ENCODE results near the gene CHST4.

The CHST4 gene

GRCh38 chr16:71526111-71526631 lies at the start of gene CHST4:
TSS of gene CHST4 (plus strand) at chr16:71526426. CDS start at chr16:71536678, 10,252 bp downstream.
- peak; percentile 77 for DNase-seq (ENCODE audit: low read depth)
- TF ChIP-seq, protein P1, sequence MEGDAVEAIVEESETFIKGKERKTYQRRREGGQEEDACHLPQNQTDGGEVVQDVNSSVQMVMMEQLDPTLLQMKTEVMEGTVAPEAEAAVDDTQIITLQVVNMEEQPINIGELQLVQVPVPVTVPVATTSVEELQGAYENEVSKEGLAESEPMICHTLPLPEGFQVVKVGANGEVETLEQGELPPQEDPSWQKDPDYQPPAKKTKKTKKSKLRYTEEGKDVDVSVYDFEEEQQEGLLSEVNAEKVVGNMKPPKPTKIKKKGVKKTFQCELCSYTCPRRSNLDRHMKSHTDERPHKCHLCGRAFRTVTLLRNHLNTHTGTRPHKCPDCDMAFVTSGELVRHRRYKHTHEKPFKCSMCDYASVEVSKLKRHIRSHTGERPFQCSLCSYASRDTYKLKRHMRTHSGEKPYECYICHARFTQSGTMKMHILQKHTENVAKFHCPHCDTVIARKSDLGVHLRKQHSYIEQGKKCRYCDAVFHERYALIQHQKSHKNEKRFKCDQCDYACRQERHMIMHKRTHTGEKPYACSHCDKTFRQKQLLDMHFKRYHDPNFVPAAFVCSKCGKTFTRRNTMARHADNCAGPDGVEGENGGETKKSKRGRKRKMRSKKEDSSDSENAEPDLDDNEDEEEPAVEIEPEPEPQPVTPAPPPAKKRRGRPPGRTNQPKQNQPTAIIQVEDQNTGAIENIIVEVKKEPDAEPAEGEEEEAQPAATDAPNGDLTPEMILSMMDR (IDR thresholded peaks at IDR 0.05; ENCODE audit: insufficient read depth, low read depth, low read length, missing control alignments), result no peak
- no peak within 1 kb of the TSS for H3K4me3 ChIP-seq (ENCODE audit: low read length)

- no peak for DNase-seq (ENCODE audit: low read depth)
- no peak overlapping the region for H3K4me3 ChIP-seq (ENCODE audit: low read length)
- TF ChIP-seq, protein P1 (IDR thresholded peaks at IDR 0.05; ENCODE audit: insufficient read depth, low read depth, low read length, missing control alignments), result no peak
Measured at GRCh38 chr16:71476457-71477124, 49.6 kb upstream of the CHST4 start.

DNA sequence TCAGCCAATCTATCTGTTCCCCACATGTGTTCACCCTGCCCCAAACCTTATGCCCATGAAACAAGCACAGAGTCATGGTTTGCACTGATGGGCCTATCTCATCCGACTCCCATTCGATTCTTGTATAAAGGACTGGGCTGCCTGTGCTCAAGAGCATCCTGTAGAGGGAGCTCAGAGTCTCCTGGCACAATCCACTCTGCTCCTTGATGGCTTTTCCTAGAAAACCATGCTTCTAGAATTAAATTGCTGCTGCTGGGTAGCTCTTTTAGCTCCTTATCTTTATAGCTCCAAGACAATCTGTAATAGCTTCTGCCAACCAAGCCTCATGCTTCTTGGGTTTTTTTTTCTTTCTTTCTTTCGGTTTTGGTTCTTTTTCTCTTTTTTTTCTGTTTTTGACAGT lies 46.8 kb upstream of the CHST4 start:
- DNase-seq (ENCODE audit: low read depth), result peak; percentile 49
- H3K4me3 ChIP-seq (ENCODE audit: low read length), result no peak overlapping the region
- TF ChIP-seq, protein P1 (IDR thresholded peaks at IDR 0.05; ENCODE audit: insufficient read depth, low read depth, low read length, missing control alignments), result peak; percentile 68

GRCh38 chr16:71480956-71481355 lies 45.3 kb upstream of the CHST4 start:
- TF ChIP-seq, protein P1 (IDR thresholded peaks at IDR 0.05; ENCODE audit: insufficient read depth, low read depth, low read length, missing control alignments), result no peak
- no peak for DNase-seq (ENCODE audit: low read depth)

GRCh38 chr16:71482569-71482968 lies 43.7 kb upstream of the CHST4 start:
- TF ChIP-seq, protein P1 (IDR thresholded peaks at IDR 0.05; ENCODE audit: insufficient read depth, low read depth, low read length, missing control alignments), result no peak
- H3K4me3 ChIP-seq (ENCODE audit: low read length), result no peak overlapping the region
- DNase-seq (ENCODE audit: low read depth), result no peak

More at GRCh38 chr16:71480956-71481355, 45.3 kb upstream of the CHST4 start:
- H3K4me3 ChIP-seq (ENCODE audit: low read length), result no peak overlapping the region

DNA sequence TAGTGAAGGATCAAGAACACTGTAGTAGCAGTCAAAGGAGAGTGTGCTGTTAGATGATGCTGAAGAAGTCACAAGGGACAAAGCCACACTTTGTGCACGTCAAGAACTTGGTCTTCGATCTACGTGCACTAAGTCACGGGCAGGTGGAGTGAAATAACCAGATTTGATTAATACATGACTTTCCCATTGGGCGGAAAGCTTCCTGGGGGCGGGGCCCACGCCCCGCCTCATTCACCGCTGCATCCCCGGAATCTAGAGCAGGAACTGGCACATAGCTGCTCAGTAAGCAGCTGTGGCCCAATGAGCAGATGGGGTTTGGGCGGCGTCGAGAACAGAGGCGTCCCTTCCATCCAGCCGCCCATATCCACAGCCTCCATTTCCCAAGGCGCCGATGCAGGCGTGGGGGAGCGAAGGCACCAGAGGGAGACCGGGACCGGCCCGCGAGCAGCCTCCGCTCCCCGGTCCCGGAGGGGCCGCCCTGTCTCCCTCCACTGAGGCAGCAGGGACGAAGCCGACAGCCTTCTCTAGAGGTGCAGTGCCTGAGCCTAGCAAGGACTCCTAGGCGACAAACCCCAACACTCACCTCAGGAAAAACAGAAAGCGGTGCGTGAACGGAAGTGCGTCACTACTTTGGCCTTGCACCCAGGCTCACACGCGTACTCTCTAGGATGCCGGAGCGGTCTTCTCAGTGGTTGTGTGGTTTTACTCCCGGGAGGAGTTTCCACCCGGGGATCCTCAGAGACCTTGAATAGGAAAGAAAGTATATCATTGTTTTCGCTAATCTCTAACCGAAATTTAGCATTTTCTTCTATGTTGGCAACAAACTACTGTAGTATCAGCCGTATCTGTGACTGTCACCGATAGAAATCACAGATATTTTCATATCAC lies 42.0 kb upstream of the CHST4 start:
- H3K4me3 ChIP-seq (ENCODE audit: low read length), result peak overlapping the region; percentile 82
- TF ChIP-seq, protein P1 (IDR thresholded peaks at IDR 0.05; ENCODE audit: insufficient read depth, low read depth, low read length, missing control alignments), result no peak
- peak; percentile 93 for DNase-seq (ENCODE audit: low read depth)
